IMR-90 (cell line): ENCODE results near the gene BRDT.

Experiments
- CEBPB ChIP-seq: IDR thresholded peaks from 2 replicates; pipeline ENCODE4 v1.6.1; 2012; ENCODE audit warnings: low read depth, low read length, improper control_type of control experiment
- CTCF ChIP-seq: conservative IDR thresholded peaks from 2 replicates; pipeline ENCODE4 v1.5.1; 2012; ENCODE audit warnings: mild to moderate bottlenecking, low read depth, low read length, improper control_type of control experiment
- ELK1 ChIP-seq: fragments of 150-350 bp; IDR thresholded peaks from 2 replicates; pipeline ENCODE4 v1.6.1; 2016; ENCODE audit warnings: low read depth, mild to moderate bottlenecking, low read length, moderate library complexity, borderline replicate concordance
- POLR2A ChIP-seq: IDR thresholded peaks from 2 replicates; pipeline ENCODE4 v1.6.1; 2012; ENCODE audit warnings: mild to moderate bottlenecking, low read depth, low read length
- USF2 ChIP-seq: fragments of 150-350 bp; IDR thresholded peaks from 2 replicates; pipeline ENCODE4 v1.6.1; 2017; ENCODE audit warnings: mild to moderate bottlenecking, antibody characterized with exemption, low read length, low read depth

GRCh38 chr1:92051948-92052347 is 102.7 kb downstream of the BRDT start:
- TF ChIP-seq CTCF = no peak
- TF ChIP-seq POLR2A = no peak
- TF ChIP-seq ELK1 = no peak
- no peak for TF ChIP-seq CEBPB
- TF ChIP-seq USF2 = no peak
